CD4-positive, alpha-beta memory T cell (primary cell): ENCODE data around the gene MAST3. TPM values are rescaled to one million over a fixed set of nuclear protein-coding genes. Genes with fewer than 3 reads are reported as not detected.

Experiments
- CTCF ChIA-PET: fragments of 350-600 bp; sonication (Branson Sonifier 250); formaldehyde crosslinking; loops from one replicate; lab custom pipeline; 2021; ENCODE audit warnings: inconsistent platforms; ENCODE audit not compliant: partially characterized antibody; lab: Charles Lee
- POLR2A ChIA-PET: fragments of 350-600 bp; sonication (Branson Sonifier 250); formaldehyde crosslinking; loops from one replicate; lab custom pipeline; 2021; ENCODE audit not compliant: partially characterized antibody; lab: Charles Lee
- DNase-seq, 5 donors: peaks; one replicate each; pipeline versions ENCODE4 v3.0.0 to v3.0.0-alpha.2; 2020 to 2022; ENCODE audit warnings: mixed read lengths in 1 of 5
- H3K27ac ChIP-seq: one replicate; pipeline ENCODE4 v1.7.0; 2013; ENCODE audit warnings: low read depth, low read length
- H3K27me3 ChIP-seq: 2 replicates; pipeline ENCODE4 v1.7.0; 2013; ENCODE audit warnings: mild to moderate bottlenecking, low read length, moderate library complexity; ENCODE audit not compliant: insufficient read depth
- H3K36me3 ChIP-seq: 2 replicates; pipeline ENCODE4 v1.7.0; 2013; ENCODE audit warnings: mild to moderate bottlenecking, low read length, moderate library complexity; ENCODE audit not compliant: insufficient read depth
- H3K4me1 ChIP-seq: 2 replicates; pipeline ENCODE4 v1.7.0; 2013; ENCODE audit warnings: mild to moderate bottlenecking, low read length, moderate library complexity; ENCODE audit not compliant: insufficient read depth
- H3K4me3 ChIP-seq, 2 donors: one replicate each; pipeline ENCODE4 v1.7.0; 2013; ENCODE audit warnings: low read length in 2 of 2, mild to moderate bottlenecking in 1 of 2
- H3K9me3 ChIP-seq, 2 donors: one replicate each; pipeline ENCODE4 v1.7.0; 2013; ENCODE audit warnings: low read length in 2 of 2, control low read depth in 1 of 2; ENCODE audit not compliant: control insufficient read depth in 1 of 2
- H3K27ac Mint-ChIP-seq, 7 donors: one replicate each; pipeline ENCODE4 v1.8.0; 2020 to 2021; ENCODE audit warnings: mixed read lengths in 7 of 7, mild to moderate bottlenecking in 6 of 7, inconsistent platforms in 3 of 7, moderate library complexity in 3 of 7
- H3K27me3 Mint-ChIP-seq, 2 donors: one replicate each; pipeline ENCODE4 v1.8.0; 2020 to 2021; ENCODE audit warnings: mixed read lengths in 2 of 2
- H3K36me3 Mint-ChIP-seq, 2 donors: one replicate each; pipeline ENCODE4 v1.8.0; 2020 to 2021; ENCODE audit warnings: mixed read lengths in 2 of 2, inconsistent platforms in 1 of 2, mild to moderate bottlenecking in 1 of 2
- H3K4me1 Mint-ChIP-seq, 4 donors: one replicate each; pipeline ENCODE4 v1.8.0; 2020 to 2021; ENCODE audit warnings: mixed read lengths in 4 of 4, mild to moderate bottlenecking in 1 of 4
- H3K4me3 Mint-ChIP-seq, 8 donors: one replicate each; pipeline ENCODE4 v1.8.0; 2020 to 2021; ENCODE audit warnings: mixed read lengths in 8 of 8, mild to moderate bottlenecking in 7 of 8, moderate library complexity in 6 of 8, inconsistent platforms in 3 of 8
- H3K9me3 Mint-ChIP-seq, 8 donors: one replicate each; pipeline ENCODE4 v1.8.0; 2020 to 2021; ENCODE audit warnings: mixed read lengths in 8 of 8, mild to moderate bottlenecking in 5 of 8, inconsistent platforms in 3 of 8, moderate library complexity in 1 of 8
- intact Hi-C: fragments of 100-400 bp; cut with micrococcal nuclease; formaldehyde crosslinking; loops from one replicate; pipeline ENCODE4 v1.15.1; 2023
- polyA plus RNA-seq, 2 donors: library from polyadenylated mRNA; unstranded; fragments of 300-500 nt; fragmentation: Illumina TruSeq; gene quantifications; one replicate each; pipeline ENCODE4 v1.2.3, GENCODE V29; 2021
- total RNA-seq, 2 experiments: library from RNA; stranded (reverse); gene quantifications; one replicate each; pipeline ENCODE4 v1.2.3, GENCODE V29; 2021

The MAST3 gene
- total and polyA plus RNA-seq, 4 experiments from 2014 or later = 4.3 to 53.9 (median 34.2) TPM

GRCh38 chr19:18170714-18171255, 73.2 kb downstream of the MAST3 start:
- H3K4me3 Mint-ChIP-seq = no peak overlapping the region
- POLR2A ChIA-PET = interaction anchor here (1.2 kb wide), 1 partner anchor 21 kb away, joined by 4 read pairs; no protein-coding TSS in a partner anchor
- H3K4me3 ChIP-seq = no peak overlapping the region
- H3K9me3 Mint-ChIP-seq = no peaks in the 10 kb centered on the region
- no peak overlapping the region for H3K27ac ChIP-seq
- no peaks in the 10 kb centered on the region for H3K27me3 ChIP-seq
- CTCF ChIA-PET = interaction anchor here (0.6 to 3.1 kb wide), 5 partner anchors 11 to 114 kb away, joined by 3 to 20 read pairs (median 3); no protein-coding TSS in a partner anchor
- no peak for DNase-seq
- H3K4me1 Mint-ChIP-seq = peaks cover 5 to 24% (median 13%) of the 10 kb centered on the region in 4 donors
- peaks cover 4% of the 10 kb centered on the region for H3K36me3 ChIP-seq
- H3K4me1 ChIP-seq = peaks cover 18% of the 10 kb centered on the region
- H3K27me3 Mint-ChIP-seq = no peaks in the 10 kb centered on the region
- H3K27ac Mint-ChIP-seq = peak overlapping the region in 4 of 7 donors; percentile 15 to 50 (median 46)
- H3K36me3 Mint-ChIP-seq = peaks cover 18 to 22% of the 10 kb centered on the region in 2 donors
- intact Hi-C loops = no loop called here
- H3K9me3 ChIP-seq = no peaks in the 10 kb centered on the region

- no peak overlapping the region for H3K4me3 ChIP-seq
- H3K4me3 Mint-ChIP-seq = peak overlapping the region in 2 of 8 donors; percentile 5 to 6
- peak overlapping the region in 4 of 7 donors; percentile 15 to 68 (median 53) for H3K27ac Mint-ChIP-seq
- ChIA-PET CTCF (interaction anchor here (1.2 to 3.1 kb wide), 3 partner anchors 8 to 59 kb away, joined by 3 to 20 read pairs (median 3); no protein-coding TSS in a partner anchor), POLR2A (interaction anchor here (0.5 kb wide), 1 partner anchor 108 kb away, joined by 4 read pairs; no protein-coding TSS in a partner anchor)
- H3K27me3 ChIP-seq = no peaks in the 10 kb centered on the region
- H3K36me3 ChIP-seq = no peaks in the 10 kb centered on the region
- H3K4me1 Mint-ChIP-seq = peaks cover 5 to 24% (median 13%) of the 10 kb centered on the region in 4 donors
- H3K9me3 Mint-ChIP-seq = no peaks in the 10 kb centered on the region
- DNase-seq = no peak
- no peak overlapping the region for H3K27ac ChIP-seq
- H3K9me3 ChIP-seq = no peaks in the 10 kb centered on the region
- H3K27me3 Mint-ChIP-seq = no peaks in the 10 kb centered on the region
- peaks cover 17% of the 10 kb centered on the region in 2 donors for H3K36me3 Mint-ChIP-seq
- intact Hi-C loops = loop anchor here (2.0 kb wide), 1 partner anchor 21 kb away; the partner anchor contains the start of gene MPV17L2
- H3K4me1 ChIP-seq = peaks cover 18% of the 10 kb centered on the region
These were observed 74.2 kb downstream of the MAST3 start for GRCh38 chr19:18171605-18172327.

GRCh38 chr19:18172331-18173053, 74.9 kb downstream of the MAST3 start:
- H3K27ac Mint-ChIP-seq = peak overlapping the region in 6 of 7 donors; percentile 52 to 81 (median 66)
- intact Hi-C loops = loop anchor here (2.0 kb wide), 1 partner anchor 20 kb away; the partner anchor contains the start of gene MPV17L2
- no peak overlapping the region for H3K4me3 ChIP-seq

DNA sequence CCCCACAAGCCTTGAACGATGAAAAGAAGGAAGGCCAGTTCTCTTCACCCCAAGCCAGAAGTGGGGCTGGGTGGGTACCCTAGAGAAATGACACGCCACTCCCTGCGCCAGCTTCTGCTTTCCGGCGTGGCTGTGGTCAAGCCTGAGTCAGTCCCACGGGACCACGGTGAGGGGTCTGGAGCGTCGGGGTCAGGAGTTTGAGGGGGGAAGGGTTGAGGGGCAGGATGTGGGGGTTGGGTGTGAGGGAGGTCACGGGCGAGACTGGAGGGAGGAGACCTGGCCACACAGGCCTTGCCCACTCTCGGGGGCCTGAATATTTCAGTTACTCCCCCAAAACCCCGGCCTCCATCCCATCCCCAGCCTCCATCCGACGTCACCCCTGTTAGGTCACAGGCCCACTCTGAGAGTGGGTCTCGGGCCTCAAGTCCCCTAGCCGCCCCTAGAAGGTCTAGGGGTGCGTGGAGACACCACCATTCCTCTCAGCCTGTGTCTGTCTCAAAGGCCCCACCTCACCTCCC, 75.5 kb downstream of the MAST3 start:
- intact Hi-C loops = loop anchor here (2.0 kb wide), 1 partner anchor 20 kb away; the partner anchor contains the start of gene MPV17L2
- Histone ChIP-seq H3K9me3 (no peaks in the 10 kb centered on the region), H3K27me3 (no peaks in the 10 kb centered on the region), H3K4me3 (peak overlapping the region in 1 of 2 donors; percentile 77), H3K27ac (peak overlapping the region; percentile 62), H3K36me3 (no peaks in the 10 kb centered on the region), H3K4me1 (peaks cover 18% of the 10 kb centered on the region)
- no peaks in the 10 kb centered on the region for H3K9me3 Mint-ChIP-seq
- ChIA-PET POLR2A (no interaction called here), CTCF (interaction anchor here (1.3 to 3.1 kb wide), 2 partner anchors 9 to 60 kb away, joined by 3 to 20 read pairs; no protein-coding TSS in a partner anchor)
- H3K4me3 Mint-ChIP-seq = peak overlapping the region; percentile 22 to 96 (median 90)
- H3K27ac Mint-ChIP-seq = peak overlapping the region in 5 of 7 donors; percentile 52 to 87 (median 84)
- peaks cover 7 to 12% of the 10 kb centered on the region in 2 donors for H3K36me3 Mint-ChIP-seq
- H3K4me1 Mint-ChIP-seq = peaks cover 4 to 21% (median 11%) of the 10 kb centered on the region in 4 donors
- no peak for DNase-seq
- no peaks in the 10 kb centered on the region for H3K27me3 Mint-ChIP-seq

More at GRCh38 chr19:18172331-18173053, 74.9 kb downstream of the MAST3 start:
- H3K4me3 Mint-ChIP-seq = peak overlapping the region in 6 of 8 donors; percentile 22 to 93 (median 67)
- Histone ChIP-seq H3K27ac (peak overlapping the region; percentile 62), H3K9me3 (no peaks in the 10 kb centered on the region), H3K36me3 (no peaks in the 10 kb centered on the region), H3K4me1 (peaks cover 18% of the 10 kb centered on the region), H3K27me3 (no peaks in the 10 kb centered on the region)
- H3K27me3 Mint-ChIP-seq = no peaks in the 10 kb centered on the region
- peaks cover 12 to 16% of the 10 kb centered on the region in 2 donors for H3K36me3 Mint-ChIP-seq
- no peak for DNase-seq
- ChIA-PET POLR2A (no interaction called here), CTCF (interaction anchor here (1.3 to 3.1 kb wide), 2 partner anchors 9 to 60 kb away, joined by 3 to 20 read pairs; no protein-coding TSS in a partner anchor)
- H3K9me3 Mint-ChIP-seq = no peaks in the 10 kb centered on the region
- peaks cover 5 to 24% (median 13%) of the 10 kb centered on the region in 4 donors for H3K4me1 Mint-ChIP-seq

- no peaks in the 10 kb centered on the region for H3K27me3 ChIP-seq
- Mint-ChIP-seq H3K27ac (peak within 1 kb of the TSS; percentile 64 to 93 (median 85)), H3K9me3 (no peaks in the 10 kb centered on the region), H3K36me3 (peaks cover 5 to 9% of the 10 kb centered on the region in 2 donors), H3K4me3 (peak within 1 kb of the TSS; percentile 88 to 96 (median 91)), H3K27me3 (no peaks in the 10 kb centered on the region), H3K4me1 (peaks cover 3 to 20% (median 9%) of the 10 kb centered on the region in 4 donors)
- POLR2A ChIA-PET = interaction anchor here (0.6 to 1.6 kb wide), 9 partner anchors 10 to 463 kb away, joined by 3 to 10 read pairs (median 3); partner anchors contain the start of genes IL12RB1, JUND and MPV17L2
- peak within 1 kb of the TSS; percentile 73 to 77 for H3K4me3 ChIP-seq
- peaks cover 18% of the 10 kb centered on the region for H3K4me1 ChIP-seq
- H3K27ac ChIP-seq = peak within 1 kb of the TSS; percentile 62
- DNase-seq = peak; percentile 45 to 56 (median 51)
- H3K36me3 ChIP-seq = no peaks in the 10 kb centered on the region
- CTCF ChIA-PET = interaction anchor here (0.8 to 1.5 kb wide), 4 partner anchors 21 to 82 kb away, joined by 3 to 6 read pairs (median 4); partner anchors contain the start of gene PIK3R2
- H3K9me3 ChIP-seq = no peaks in the 10 kb centered on the region
- intact Hi-C loops = loop anchor here (2.0 kb wide), 2 partner anchors 19 to 21 kb away; partner anchors contain the start of genes MPV17L2 and PIK3R2
These were observed 76.2 kb downstream of the MAST3 start, which contains the start of gene IFI30 for GRCh38 chr19:18173572-18174288. IFI30 (plus strand) TSS chr19:18173813; CDS start chr19:18173842, 29 bp downstream.
